ENCODE data around the gene ZNF609.
A peak's percentile ranks its signal among the peaks of the same experiment; 100 is the strongest.

The ZNF609 gene

DNA sequence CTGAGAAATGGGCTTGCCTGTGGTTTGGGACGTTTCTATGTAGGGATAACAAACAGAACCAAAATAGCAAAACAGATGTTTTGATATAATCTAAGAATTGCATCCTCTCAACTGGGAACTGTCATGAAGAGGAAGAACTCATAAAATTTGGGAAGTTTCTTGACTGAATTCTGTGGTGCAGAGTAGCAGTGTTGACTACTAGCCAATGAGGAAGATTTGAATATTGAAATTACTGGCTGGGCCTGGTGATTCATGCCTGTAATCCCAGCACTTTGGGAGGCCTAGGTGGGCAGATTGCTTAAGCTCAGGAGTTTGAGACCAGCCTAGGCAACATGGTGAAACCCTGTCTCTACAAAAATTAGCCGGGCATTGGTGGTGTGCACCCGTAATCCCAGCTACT lies 42.2 kb downstream of the ZNF609 start:
- no peak for TF ChIP-seq GATA2 (IDR thresholded peaks at IDR 0.05; ENCODE audit: low read depth, low read length)
- TF ChIP-seq GATA3 (IDR thresholded peaks at IDR 0.05; ENCODE audit: low read depth, low read length): no peak

DNA sequence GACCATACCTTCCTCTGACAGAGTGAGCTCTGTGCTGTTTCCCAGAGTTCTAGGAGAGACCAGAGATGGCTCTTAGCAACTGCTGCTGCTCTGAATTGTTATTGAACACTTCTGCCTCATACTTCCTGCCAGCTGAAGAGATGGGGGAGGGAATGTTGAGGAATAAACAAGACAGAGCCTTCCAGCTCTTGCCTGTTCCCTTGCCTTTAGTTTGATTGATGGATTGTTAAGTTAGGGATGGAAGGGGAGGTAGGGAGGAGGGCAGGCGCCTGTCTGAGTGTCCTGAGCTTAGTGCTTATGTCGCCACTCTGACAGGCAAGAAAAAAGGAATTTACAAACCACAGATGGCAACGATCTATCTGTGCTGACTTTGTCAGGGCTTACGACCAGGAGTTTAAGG lies 42.8 kb downstream of the ZNF609 start:
- no peak for TF ChIP-seq GATA2 (IDR thresholded peaks at IDR 0.05; ENCODE audit: low read depth, low read length)
- TF ChIP-seq GATA3 (IDR thresholded peaks at IDR 0.05; ENCODE audit: low read depth, low read length): no peak

DNA sequence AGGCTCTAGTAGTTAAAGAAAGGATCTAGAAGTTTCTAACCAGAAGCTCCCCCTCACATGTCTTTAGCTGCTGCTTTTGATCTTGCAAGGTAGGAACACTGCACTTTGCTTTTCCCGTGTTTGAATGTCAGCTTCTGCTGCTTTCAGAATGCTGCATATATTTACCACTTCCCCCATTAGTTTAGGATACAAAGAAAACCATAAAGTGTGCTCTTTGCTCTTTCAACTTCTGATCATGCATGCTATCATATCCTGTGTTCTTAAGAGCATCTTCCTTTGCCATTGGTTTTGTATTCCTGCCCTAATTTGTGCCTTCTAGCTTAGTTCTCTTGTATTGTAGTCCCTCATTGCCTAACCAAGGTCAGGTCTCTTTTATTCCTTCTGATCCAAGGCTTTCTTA lies 43.3 kb downstream of the ZNF609 start:
- TF ChIP-seq GATA2 (IDR thresholded peaks at IDR 0.05; ENCODE audit: low read depth, low read length) (no peak), GATA3 (IDR thresholded peaks at IDR 0.05; ENCODE audit: low read depth, low read length) (no peak)

DNA sequence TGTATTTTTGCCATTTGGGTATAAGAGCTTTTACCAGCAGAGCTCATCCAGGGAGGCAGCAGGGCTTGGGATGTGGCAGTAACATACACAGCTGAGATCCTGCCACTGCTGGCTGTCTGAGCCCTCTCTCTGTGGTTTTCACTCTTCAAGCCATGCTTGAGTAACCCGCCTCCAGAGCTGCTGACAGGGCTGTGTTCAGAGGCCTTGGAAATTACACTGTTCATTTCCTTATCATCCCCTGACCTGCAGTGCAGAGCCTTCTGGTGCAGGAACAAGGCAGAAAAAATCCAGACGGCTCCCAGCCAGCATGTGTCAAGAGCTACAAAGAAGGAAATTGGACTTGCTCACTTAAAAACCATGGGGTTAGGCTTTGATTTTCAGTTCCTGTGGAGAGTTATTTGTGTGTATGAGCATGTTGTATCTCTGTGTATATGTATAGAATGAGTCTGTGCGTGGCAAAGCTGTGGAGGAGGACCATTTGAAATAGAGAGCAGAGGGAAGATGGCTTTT lies 47.0 kb downstream of the ZNF609 start:
- no peak for TF ChIP-seq GATA3 (IDR thresholded peaks at IDR 0.05; ENCODE audit: low read depth, low read length)
- peak; percentile 44 for TF ChIP-seq GATA2 (IDR thresholded peaks at IDR 0.05; ENCODE audit: low read depth, low read length)

DNA sequence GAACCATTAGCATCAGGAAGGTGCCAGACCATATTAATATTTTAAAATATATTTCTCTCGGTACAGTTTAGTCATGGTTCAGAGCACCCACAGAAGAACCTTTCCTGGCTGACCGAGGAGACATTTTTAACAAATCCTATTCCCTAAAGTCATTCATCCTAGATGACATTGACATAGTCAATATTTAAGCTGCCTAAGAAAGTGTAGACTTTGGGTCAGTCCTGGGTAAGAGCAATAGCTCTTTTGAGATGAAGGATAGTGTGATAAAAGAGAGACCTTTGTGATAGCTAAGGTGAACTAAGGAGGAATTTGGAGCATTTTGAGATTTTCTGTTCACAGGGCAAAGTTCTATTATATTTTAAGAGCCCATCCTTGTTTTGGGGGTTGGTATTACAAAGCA lies 47.5 kb downstream of the ZNF609 start:
- no peak for TF ChIP-seq GATA2 (IDR thresholded peaks at IDR 0.05; ENCODE audit: low read depth, low read length)
- TF ChIP-seq GATA3 (IDR thresholded peaks at IDR 0.05; ENCODE audit: low read depth, low read length): no peak

DNA sequence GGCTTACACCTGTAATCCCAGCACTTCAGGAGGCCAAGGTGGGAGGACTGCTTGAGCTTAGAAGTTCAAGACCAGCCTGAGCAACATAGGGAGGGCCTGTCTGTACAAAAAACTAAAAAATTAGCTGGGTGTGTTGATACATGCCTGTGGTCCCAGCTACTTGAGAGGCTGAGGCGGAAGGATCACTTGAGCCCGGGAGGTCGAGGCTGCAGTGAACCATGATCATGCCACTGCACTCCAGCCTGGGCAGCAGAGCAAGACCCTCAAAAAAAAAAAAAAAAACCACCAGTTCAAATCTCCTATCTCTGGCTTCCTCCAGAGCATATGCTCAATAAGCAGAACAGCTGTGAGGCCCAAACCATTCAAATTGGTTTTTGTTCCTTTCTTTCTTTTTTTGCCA lies 53.4 kb downstream of the ZNF609 start:
- TF ChIP-seq GATA3 (IDR thresholded peaks at IDR 0.05; ENCODE audit: low read depth, low read length) (no peak), GATA2 (IDR thresholded peaks at IDR 0.05; ENCODE audit: low read depth, low read length) (no peak)

GRCh38 chr15:64515196-64515595 lies 54.8 kb downstream of the ZNF609 start:
- TF ChIP-seq GATA2 (IDR thresholded peaks at IDR 0.05; ENCODE audit: low read depth, low read length) (no peak), GATA3 (IDR thresholded peaks at IDR 0.05; ENCODE audit: low read depth, low read length) (no peak)

DNA sequence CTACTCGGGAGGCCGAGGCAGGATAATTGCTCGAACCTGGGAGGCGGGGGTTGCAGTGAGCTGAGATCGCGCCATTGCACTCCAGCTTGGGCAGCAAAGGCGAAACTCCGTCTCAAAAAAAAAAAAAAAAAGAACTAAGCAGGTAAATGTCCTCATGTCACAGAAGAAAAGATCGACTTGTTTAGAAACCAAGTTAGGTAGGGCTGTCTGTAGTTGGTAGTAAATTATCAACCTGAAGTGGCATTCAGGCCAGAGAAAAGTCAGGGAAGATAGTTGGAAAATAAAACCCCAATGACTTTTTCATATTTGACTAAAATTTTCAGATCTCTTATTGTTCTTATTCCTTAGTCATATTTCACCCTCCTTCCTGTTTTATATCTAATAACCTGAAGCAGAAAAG lies 55.4 kb downstream of the ZNF609 start:
- TF ChIP-seq GATA3 (IDR thresholded peaks at IDR 0.05; ENCODE audit: low read depth, low read length): no peak
- TF ChIP-seq GATA2 (IDR thresholded peaks at IDR 0.05; ENCODE audit: low read depth, low read length): no peak

DNA sequence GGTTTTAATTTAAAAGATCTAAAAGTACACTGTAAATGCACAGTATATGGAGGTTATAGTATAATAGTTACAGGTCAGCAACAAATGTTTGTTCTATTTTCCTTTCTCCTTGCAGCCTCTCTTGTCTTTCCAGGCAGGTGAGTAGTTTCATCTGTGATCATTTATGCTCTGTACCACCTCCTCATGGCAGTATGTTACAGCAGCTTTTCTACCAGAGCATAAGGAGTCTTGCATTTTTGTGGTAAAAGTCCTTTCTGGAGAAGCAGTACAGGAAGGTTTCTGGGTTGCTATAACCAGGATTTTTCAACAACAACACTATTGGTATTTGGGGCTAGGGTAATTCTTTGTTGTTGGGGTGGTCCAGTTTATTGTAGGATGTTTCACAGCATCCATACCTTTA lies 59.5 kb downstream of the ZNF609 start:
- TF ChIP-seq GATA2 (IDR thresholded peaks at IDR 0.05; ENCODE audit: low read depth, low read length) (no peak), GATA3 (IDR thresholded peaks at IDR 0.05; ENCODE audit: low read depth, low read length) (no peak)

DNA sequence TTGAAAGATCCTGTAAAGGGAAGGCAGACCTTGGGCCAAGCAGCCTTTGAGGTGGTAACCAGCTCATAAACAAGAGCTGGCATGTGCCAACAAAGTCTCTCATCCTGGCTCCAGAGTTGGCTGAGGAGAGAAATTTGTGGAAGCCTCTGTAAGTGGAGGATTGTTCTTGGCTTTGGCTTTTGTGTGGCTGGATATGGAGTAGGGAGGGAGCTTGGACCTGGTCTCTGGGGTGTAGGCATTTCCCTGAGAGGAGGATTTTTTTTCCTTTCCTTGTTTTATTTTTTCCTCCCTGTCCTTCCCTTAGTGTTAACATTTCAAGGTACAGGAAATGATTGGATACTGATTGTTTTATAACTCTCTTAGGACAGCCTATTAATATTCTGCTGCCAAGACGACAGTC lies 60.8 kb downstream of the ZNF609 start:
- TF ChIP-seq GATA3 (IDR thresholded peaks at IDR 0.05; ENCODE audit: low read depth, low read length) (no peak), GATA2 (IDR thresholded peaks at IDR 0.05; ENCODE audit: low read depth, low read length) (no peak)

- peak; percentile 57; the same call in 1 of the 2 replicates for TF ChIP-seq GATA2 (IDR thresholded peaks at IDR 0.05; ENCODE audit: low read depth, low read length)
- TF ChIP-seq GATA3 (IDR thresholded peaks at IDR 0.05; ENCODE audit: low read depth, low read length): no peak
Observed at GRCh38 chr15:64521726-64522164, 61.4 kb downstream of the ZNF609 start.

DNA sequence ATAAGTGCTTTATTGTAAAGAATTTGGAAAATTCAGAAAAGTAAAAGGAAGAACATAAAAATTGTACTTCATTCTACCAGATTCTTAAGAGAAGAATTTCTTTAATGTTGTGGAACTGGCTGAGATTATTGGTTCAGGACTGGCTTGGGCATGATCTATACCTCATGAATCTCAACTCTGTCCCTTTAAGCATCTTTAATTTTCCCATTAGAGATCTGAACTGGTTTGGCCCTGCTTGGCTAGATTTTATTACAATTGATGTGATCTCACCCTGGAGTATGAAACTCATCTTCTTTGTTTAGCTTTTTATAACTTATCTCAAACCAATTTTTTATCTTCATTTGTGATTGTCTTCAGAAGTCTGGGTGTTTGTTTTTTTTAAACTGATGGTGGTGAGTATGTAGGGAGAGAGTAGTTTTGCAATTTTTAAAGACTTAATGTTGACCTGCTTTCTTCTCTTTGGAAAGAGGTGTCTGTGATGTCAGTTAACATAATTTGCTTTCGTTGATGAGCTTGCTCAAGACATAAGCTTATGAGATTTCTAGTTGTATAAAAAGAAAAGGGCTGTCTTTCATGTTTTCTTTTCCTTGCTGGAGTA lies 61.9 kb downstream of the ZNF609 start:
- TF ChIP-seq GATA3 (IDR thresholded peaks at IDR 0.05; ENCODE audit: low read depth, low read length) (no peak), GATA2 (IDR thresholded peaks at IDR 0.05; ENCODE audit: low read depth, low read length) (no peak)

DNA sequence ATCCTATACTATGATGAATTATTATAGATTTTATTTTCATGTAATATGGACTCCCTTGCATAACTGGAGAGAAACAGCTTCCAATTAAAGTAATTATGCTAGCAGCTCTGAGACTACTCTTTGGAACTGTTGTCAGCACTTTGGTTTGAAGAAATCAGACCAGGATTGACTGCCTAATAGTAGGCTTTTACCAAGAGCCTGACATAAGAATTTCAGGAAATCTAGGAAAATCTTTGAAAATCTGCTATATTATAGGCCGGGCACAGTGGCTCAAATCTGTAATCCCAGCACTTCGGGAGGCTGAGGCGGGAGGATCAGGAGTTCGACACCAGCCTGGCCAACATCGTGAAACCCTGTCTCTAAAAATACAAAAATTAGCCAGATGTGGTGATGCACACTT lies 62.9 kb downstream of the ZNF609 start:
- no peak for TF ChIP-seq GATA2 (IDR thresholded peaks at IDR 0.05; ENCODE audit: low read depth, low read length)
- no peak for TF ChIP-seq GATA3 (IDR thresholded peaks at IDR 0.05; ENCODE audit: low read depth, low read length)

DNA sequence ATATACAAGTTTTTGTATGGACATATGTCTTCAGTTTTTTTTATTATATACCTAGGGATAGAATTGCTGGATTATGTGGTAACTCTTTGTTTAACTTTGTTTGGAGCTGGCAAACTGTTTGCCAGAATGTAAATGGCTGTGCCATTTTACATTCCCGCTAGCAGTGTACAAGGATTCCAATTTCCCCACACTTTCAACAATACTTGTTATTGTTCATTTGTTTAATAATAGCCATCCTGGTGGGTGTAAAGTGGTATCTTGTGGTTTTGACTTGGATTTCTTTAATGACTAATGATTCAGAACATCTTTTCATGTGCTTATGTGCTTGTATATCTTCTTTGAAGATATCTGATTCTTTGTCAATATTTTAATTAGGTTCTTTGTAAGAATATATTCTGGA lies 64.4 kb downstream of the ZNF609 start:
- no peak for TF ChIP-seq GATA3 (IDR thresholded peaks at IDR 0.05; ENCODE audit: low read depth, low read length)
- TF ChIP-seq GATA2 (IDR thresholded peaks at IDR 0.05; ENCODE audit: low read depth, low read length): no peak

DNA sequence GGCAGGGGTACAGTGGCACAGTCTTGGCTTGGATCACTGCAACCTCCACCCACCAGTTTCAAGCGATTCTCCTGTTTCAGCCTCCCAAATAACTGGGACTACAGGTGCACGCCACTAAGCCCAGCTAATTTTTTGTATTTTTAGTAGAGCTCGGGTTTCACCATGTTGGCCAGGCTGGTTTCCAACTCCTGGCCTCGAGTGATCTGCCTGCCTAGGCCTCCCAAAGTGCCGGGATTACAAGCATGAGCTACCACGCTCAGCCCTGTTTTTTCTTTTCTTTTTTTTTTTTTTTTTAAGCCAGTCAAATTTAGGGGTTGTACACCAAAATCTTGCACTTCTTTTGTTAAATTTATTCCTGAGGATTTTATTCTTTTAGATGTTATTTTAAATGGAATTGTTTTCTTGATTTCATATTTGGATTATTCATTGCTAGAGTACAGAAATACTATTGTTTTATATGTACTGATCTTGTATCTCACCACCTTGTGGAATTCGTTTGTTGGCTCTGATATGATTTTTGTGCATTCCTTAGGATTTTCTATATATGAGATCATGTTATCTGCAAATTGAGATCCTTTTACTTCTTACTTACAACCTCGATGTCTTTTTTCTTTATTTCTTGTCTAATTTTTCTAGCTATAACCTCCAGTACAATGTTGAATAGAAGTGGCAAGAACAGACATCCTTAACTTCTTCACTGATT lies 65.6 kb downstream of the ZNF609 start:
- TF ChIP-seq GATA3 (IDR thresholded peaks at IDR 0.05; ENCODE audit: low read depth, low read length) (no peak), GATA2 (IDR thresholded peaks at IDR 0.05; ENCODE audit: low read depth, low read length) (no peak)
